HG02588 (cell line): Measurements from ENCODE around the gene PRDM11.

Experiments used
- ATAC-seq: cut with Tn5 transposase; IDR thresholded peaks from one replicate; pipeline ENCODE4 v1.9.1; 2021; ENCODE audit warnings: mild to moderate bottlenecking, moderate library complexity; ENCODE audit not compliant: unreplicated experiment

Gene PRDM11

GRCh38 chr11:45209000-45209879 lies 62.8 kb downstream of the PRDM11 start:
- ATAC-seq, result no peak

GRCh38 chr11:45209891-45210699 lies 63.7 kb downstream of the PRDM11 start:
- no peak for ATAC-seq

- ATAC-seq, result no peak
These were observed 64.4 kb downstream of the PRDM11 start for GRCh38 chr11:45210846-45211245.

- ATAC-seq, result no peak
These were observed 65.3 kb downstream of the PRDM11 start for GRCh38 chr11:45211732-45212131.

- no peak for ATAC-seq
These were observed 66.3 kb downstream of the PRDM11 start for GRCh38 chr11:45212566-45213315.

- no peak for ATAC-seq
These were observed 66.9 kb downstream of the PRDM11 start for GRCh38 chr11:45213316-45213665.

- no peak for ATAC-seq
These were observed 67.3 kb downstream of the PRDM11 start for GRCh38 chr11:45213717-45214116.

GRCh38 chr11:45215098-45215865 lies 68.8 kb downstream of the PRDM11 start:
- ATAC-seq, result no peak

- ATAC-seq, result no peak
These were observed 69.6 kb downstream of the PRDM11 start for GRCh38 chr11:45216031-45216430.

- no peak for ATAC-seq
These were observed 70.5 kb downstream of the PRDM11 start for GRCh38 chr11:45216901-45217300.

- ATAC-seq, result no peak
These were observed 71.6 kb downstream of the PRDM11 start for GRCh38 chr11:45217991-45218390.

- ATAC-seq, result no peak
These were observed 72.3 kb downstream of the PRDM11 start for GRCh38 chr11:45218705-45219104.

- ATAC-seq, result no peak
These were observed 73.0 kb downstream of the PRDM11 start for GRCh38 chr11:45219411-45219810.

GRCh38 chr11:45223496-45223895 lies 77.1 kb downstream of the PRDM11 start:
- ATAC-seq, result no peak

GRCh38 chr11:45224766-45225165 lies 78.3 kb downstream of the PRDM11 start:
- ATAC-seq, result no peak

- no peak for ATAC-seq
These were observed 78.8 kb downstream of the PRDM11 start for GRCh38 chr11:45225277-45225676.

- ATAC-seq, result no peak
These were observed 79.8 kb downstream of the PRDM11 start for GRCh38 chr11:45225961-45226871.

GRCh38 chr11:45226901-45227300 lies 80.5 kb downstream of the PRDM11 start:
- ATAC-seq, result no peak

- ATAC-seq, result no peak
These were observed 81.4 kb downstream of the PRDM11 start for GRCh38 chr11:45227836-45228235.
